HG03066 (cell line): ENCODE data around the gene PPP2R3B.
"Not testable (repeated sequence)": the region's sequence is repeated elsewhere in the genome, so short reads cannot be mapped to it uniquely, and the experiment has no call there.

Experiments
- ATAC-seq: cut with Tn5 transposase; IDR thresholded peaks from one replicate; pipeline ENCODE4 v1.9.1; 2021; ENCODE audit warnings: low read depth; ENCODE audit not compliant: unreplicated experiment

The PPP2R3B gene

GRCh38 chrX:340641-341423 is 45.9 kb downstream of the PPP2R3B start:
- no peak for ATAC-seq

GRCh38 chrX:340121-340520 is 46.6 kb downstream of the PPP2R3B start:
- ATAC-seq = no peak

GRCh38 chrX:338836-339400 is 47.8 kb downstream of the PPP2R3B start:
- no peak for ATAC-seq

GRCh38 chrX:338281-338835 is 48.3 kb downstream of the PPP2R3B start:
- ATAC-seq = no peak

GRCh38 chrX:337331-337831 is 49.3 kb downstream of the PPP2R3B start:
- no peak for ATAC-seq

- no peak for ATAC-seq
Observed at GRCh38 chrX:336227-336626, 50.5 kb downstream of the PPP2R3B start.

GRCh38 chrX:335758-336155 is 51.0 kb downstream of the PPP2R3B start:
- no peak for ATAC-seq

GRCh38 chrX:334971-335757 is 51.5 kb downstream of the PPP2R3B start:
- ATAC-seq = no peak

GRCh38 chrX:334331-334891 is 52.3 kb downstream of the PPP2R3B start:
- ATAC-seq = no peak

GRCh38 chrX:333611-334311 is 52.9 kb downstream of the PPP2R3B start:
- ATAC-seq = no peak

GRCh38 chrX:332916-333610 is 53.6 kb downstream of the PPP2R3B start:
- ATAC-seq = no peak

GRCh38 chrX:332496-332860 is 54.2 kb downstream of the PPP2R3B start:
- ATAC-seq = no peak

- no peak for ATAC-seq
Observed at GRCh38 chrX:331825-332495, 54.7 kb downstream of the PPP2R3B start.

- no peak for ATAC-seq
Observed at GRCh38 chrX:331151-331824, 55.4 kb downstream of the PPP2R3B start.

GRCh38 chrX:330726-331150 is 56.0 kb downstream of the PPP2R3B start:
- no peak for ATAC-seq

GRCh38 chrX:330141-330725 is 56.5 kb downstream of the PPP2R3B start:
- ATAC-seq = not testable (repeated sequence)

GRCh38 chrX:329291-329910 is 57.3 kb downstream of the PPP2R3B start:
- ATAC-seq = no peak

- no peak for ATAC-seq
Observed at GRCh38 chrX:327660-328126, 59.0 kb downstream of the PPP2R3B start.
